Pancreas (tissue), 10 donors: ENCODE measurements around the gene SH3BP2. TPM values are rescaled to one million over a fixed set of nuclear protein-coding genes. Genes with fewer than 3 reads are reported as not detected.

Experiments used
- ATAC-seq, 4 donors: fragments of 200-7000 bp; cut with Tn5 transposase; one replicate each; pipeline versions ENCODE4 v1.8.0 to v1.9.1; 2020; ENCODE audit warnings: mild to moderate bottlenecking in 4 of 4, moderate library complexity in 4 of 4
- DNase-seq, 6 donors: peaks; one replicate each; pipeline ENCODE4 v3.0.0-alpha.2; 2020
- FAIRE-seq: peaks from 2 replicates; lab custom pipeline; 2012; peaks lifted over from hg19 to GRCh38; lab: Jason Lieb, UNC
- H3K27ac ChIP-seq, 4 donors: fragments of 200-600 bp; sonication (generic); 1 replicate in 3 of 4; 2 replicates in 1 of 4; pipeline versions ENCODE4 v1.5.0 to v1.8.0; 2020
- H3K27me3 ChIP-seq, 4 donors: fragments of 200-600 bp; one replicate each; pipeline ENCODE4 v1.8.0; 2021
- H3K36me3 ChIP-seq, 3 donors: fragments of 200-600 bp; sonication (generic) in 1 of 3; one replicate each; pipeline versions ENCODE4 v1.5.0 to v1.8.0; 2020 to 2021
- H3K4me1 ChIP-seq, 3 donors: fragments of 200-600 bp; one replicate each; pipeline ENCODE4 v1.8.0; 2021
- H3K4me3 ChIP-seq, 4 donors: fragments of 200-600 bp; sonication (generic) in 2 of 4; one replicate each; pipeline versions ENCODE4 v1.5.0 to v1.8.0; 2020 to 2021
- H3K9me3 ChIP-seq, 4 donors: fragments of 200-600 bp; one replicate each; pipeline ENCODE4 v1.8.0; 2021
- CTCF ChIP-seq, 4 donors: fragments of 200-600 bp; sonication (generic) in 3 of 4; IDR thresholded peaks; one replicate each; pipeline versions ENCODE4 v1.5.0 to v1.8.0; 2021; ENCODE audit warnings: antibody characterized with exemption in 4 of 4
- WGBS, 2 donors: extraction: QIAGEN DNeasy Blood & Tissue Kit; methylation state at CpG; one replicate each; pipeline ENCODE4 v1.1.7; 2013; 5-methylcytosine and 5-hydroxymethylcytosine counted together
- intact Hi-C, 3 donors: fragments of 100-400 bp; cut with DNase I; formaldehyde crosslinking; loops; one replicate each; pipeline versions ENCODE4 v1.11.1 to v1.14.2; 2022
- polyA plus RNA-seq, 2 donors: library from polyadenylated mRNA; stranded (reverse); fragments of 200-250 nt; gene quantifications; one replicate each; pipeline ENCODE4 v1.2.3, GENCODE V29; 2013
- total RNA-seq, 6 donors: library from RNA; stranded (reverse); fragmentation: NEBNext Ultra II Directional in 4 of 6; extraction: Animal tissue kit (Norgen Biotek cat#: 25700) in 4 of 6; gene quantifications; one replicate each; pipeline versions ENCODE4 v1.2.1 to v1.2.4, GENCODE V29; 2021 to 2023
- donor health status: healthy with polysubstance abuse.
- donor health status: DM: no; HTN: no; CAD: no; lungs with moderate emphysema.
- donor health status: DM: no; HTN: no; CAD: no.
- donor health status: control.
- donor health status: control.
- donor health status: Bipolar disorder and iron deficiency.
- donor health status: DM: yes; HTN: yes; CAD: no.
- donor health status: DM: no; HTN: no; CAD: no.
- donor health status: DM: no; HTN: no; CAD: no.
- donor health status: DM: yes; HTN: yes; CAD: no.

SH3BP2 gene
- total and polyA plus RNA-seq, 8 donors = 12.3 to 56.5 (median 27.0) TPM

- TF ChIP-seq CTCF (IDR thresholded peaks at IDR 0.05) = no peak
Observed at GRCh38 chr4:2797545-2798305, 4.8 kb downstream of the SH3BP2 start.

GRCh38 chr4:2798399-2799223 lies 5.7 kb downstream of the SH3BP2 start:
- TF ChIP-seq CTCF (IDR thresholded peaks at IDR 0.05) = no peak
- intact Hi-C loops = no loop called here
- H3K27me3 ChIP-seq = no peaks in the 10 kb centered on the region
- H3K36me3 ChIP-seq = no peaks in the 10 kb centered on the region
- H3K27ac ChIP-seq = peak overlapping the region in 3 of 4 donors; percentile 81 to 85 (median 84)
- DNase-seq (peak in 5 of 6 donors; percentile 40 to 75 (median 62)), FAIRE-seq (no peak), ATAC-seq (no peak)
- H3K4me1 ChIP-seq = peaks cover 28 to 77% (median 51%) of the 10 kb centered on the region in 3 donors
- H3K9me3 ChIP-seq = no peaks in the 10 kb centered on the region
- WGBS, 2 donors = 72 to 74% methylated on average over 29 of the region's 29 CpGs
- H3K4me3 ChIP-seq = peak overlapping the region in 1 of 4 donors; percentile 26

More at GRCh38 chr4:2797545-2798305, 4.8 kb downstream of the SH3BP2 start:
- ATAC-seq = peak; percentile 24 to 55 (median 30)
- 41% methylated on average over 23 of the region's 23 CpGs for WGBS, 2 donors
- peak overlapping the region in 1 of 4 donors; percentile 26 for H3K4me3 ChIP-seq
- H3K9me3 ChIP-seq = no peaks in the 10 kb centered on the region
- no peaks in the 10 kb centered on the region for H3K27me3 ChIP-seq
- H3K27ac ChIP-seq = peak overlapping the region in 3 of 4 donors; percentile 81 to 85 (median 84)
- intact Hi-C loops = no loop called here
- FAIRE-seq = no peak
- H3K4me1 ChIP-seq = peaks cover 29 to 77% (median 51%) of the 10 kb centered on the region in 3 donors
- peak; percentile 69 to 90 (median 81) for DNase-seq
- no peaks in the 10 kb centered on the region for H3K36me3 ChIP-seq

GRCh38 chr4:2799224-2799911 lies 6.5 kb downstream of the SH3BP2 start:
- peaks cover 21 to 73% (median 46%) of the 10 kb centered on the region in 3 donors for H3K4me1 ChIP-seq

More at GRCh38 chr4:2799224-2799911, 6.5 kb downstream of the SH3BP2 start:
- no peaks in the 10 kb centered on the region for H3K27me3 ChIP-seq
- intact Hi-C loops = no loop called here
- H3K9me3 ChIP-seq = no peaks in the 10 kb centered on the region
- DNase-seq (peak in 4 of 6 donors; percentile 11 to 76 (median 46)), ATAC-seq (no peak), FAIRE-seq (no peak)
- peak overlapping the region in 2 of 4 donors; percentile 84 to 85 for H3K27ac ChIP-seq
- H3K36me3 ChIP-seq = no peaks in the 10 kb centered on the region
- 84 to 85% methylated on average over 14 of the region's 14 CpGs for WGBS, 2 donors
- peak overlapping the region in 1 of 4 donors; percentile 26 for H3K4me3 ChIP-seq
- no peak for TF ChIP-seq CTCF (IDR thresholded peaks at IDR 0.05)
